Stimulated activated CD8-positive, alpha-beta memory T cell treated with anti-CD3 and anti-CD28 coated beads, Interleukin-12 subunit alpha, Interleukin-12 subunit beta, amount 100 ng/mL, for 1 hour (primary cell): ENCODE results near the gene ASAP2.

Experiments
- DNase-seq: peaks from one replicate; pipeline ENCODE4 v3.0.0-alpha.2; 2020; ENCODE audit warnings: low read depth

Gene ASAP2

GRCh38 chr2:9205963-9206948 is at the start of gene ASAP2:
TSS of gene ASAP2 (plus strand) at chr2:9206812. CDS start at chr2:9207105, 293 bp downstream.
- no peak for DNase-seq

GRCh38 chr2:9158786-9159779 is 47.5 kb upstream of the ASAP2 start:
- DNase-seq, result no peak

- DNase-seq, result no peak
Observed at GRCh38 chr2:9160732-9161131, 45.9 kb upstream of the ASAP2 start.

- no peak for DNase-seq
Observed at GRCh38 chr2:9162841-9163240, 43.8 kb upstream of the ASAP2 start.

- no peak for DNase-seq
Observed at GRCh38 chr2:9163306-9164111, 43.1 kb upstream of the ASAP2 start.

- no peak for DNase-seq
Observed at GRCh38 chr2:9164112-9164608, 42.5 kb upstream of the ASAP2 start.

GRCh38 chr2:9165625-9166024 is 41.0 kb upstream of the ASAP2 start:
- DNase-seq, result no peak

- DNase-seq, result no peak
Observed at GRCh38 chr2:9166579-9167377, 39.8 kb upstream of the ASAP2 start.

- DNase-seq, result no peak
Observed at GRCh38 chr2:9167718-9168657, 38.6 kb upstream of the ASAP2 start.

GRCh38 chr2:9168821-9169221 is 37.8 kb upstream of the ASAP2 start:
- no peak for DNase-seq

- DNase-seq, result no peak
Observed at GRCh38 chr2:9169349-9170107, 37.1 kb upstream of the ASAP2 start.

GRCh38 chr2:9170458-9171130 is 36.0 kb upstream of the ASAP2 start:
- DNase-seq, result no peak

GRCh38 chr2:9174771-9175437 is 31.7 kb upstream of the ASAP2 start:
- DNase-seq, result no peak

- DNase-seq, result no peak
Observed at GRCh38 chr2:9178110-9178903, 28.3 kb upstream of the ASAP2 start.

- DNase-seq, result no peak
Observed at GRCh38 chr2:9178904-9179571, 27.6 kb upstream of the ASAP2 start.

GRCh38 chr2:9179572-9180201 is 26.9 kb upstream of the ASAP2 start:
- DNase-seq, result no peak
